DOHH2 (cell line): ENCODE results near the gene PAPPA2.

ENCODE experiments used
- EZH2phosphoT487 ChIP-seq: fragments of 200-600 bp; sonication (generic); IDR thresholded peaks from 2 replicates; pipeline ENCODE4 v1.6.1; 2017; ENCODE audit warnings: borderline replicate concordance, mild to moderate bottlenecking, antibody characterized with exemption, low read length, moderate library complexity, mixed read lengths
- TF ChIP-seq, protein P1 (sequence below): fragments of 200-600 bp; sonication (generic); IDR thresholded peaks from one replicate; pipeline ENCODE4 v1.5.1; 2014; ENCODE audit warnings: antibody characterized with exemption, mild to moderate bottlenecking, low read depth, low read length; ENCODE audit not compliant: poor library complexity, severe bottlenecking

GRCh38 chr1:176504848-176505553 lies 42.0 kb downstream of the PAPPA2 start:
- TF ChIP-seq, protein P1, sequence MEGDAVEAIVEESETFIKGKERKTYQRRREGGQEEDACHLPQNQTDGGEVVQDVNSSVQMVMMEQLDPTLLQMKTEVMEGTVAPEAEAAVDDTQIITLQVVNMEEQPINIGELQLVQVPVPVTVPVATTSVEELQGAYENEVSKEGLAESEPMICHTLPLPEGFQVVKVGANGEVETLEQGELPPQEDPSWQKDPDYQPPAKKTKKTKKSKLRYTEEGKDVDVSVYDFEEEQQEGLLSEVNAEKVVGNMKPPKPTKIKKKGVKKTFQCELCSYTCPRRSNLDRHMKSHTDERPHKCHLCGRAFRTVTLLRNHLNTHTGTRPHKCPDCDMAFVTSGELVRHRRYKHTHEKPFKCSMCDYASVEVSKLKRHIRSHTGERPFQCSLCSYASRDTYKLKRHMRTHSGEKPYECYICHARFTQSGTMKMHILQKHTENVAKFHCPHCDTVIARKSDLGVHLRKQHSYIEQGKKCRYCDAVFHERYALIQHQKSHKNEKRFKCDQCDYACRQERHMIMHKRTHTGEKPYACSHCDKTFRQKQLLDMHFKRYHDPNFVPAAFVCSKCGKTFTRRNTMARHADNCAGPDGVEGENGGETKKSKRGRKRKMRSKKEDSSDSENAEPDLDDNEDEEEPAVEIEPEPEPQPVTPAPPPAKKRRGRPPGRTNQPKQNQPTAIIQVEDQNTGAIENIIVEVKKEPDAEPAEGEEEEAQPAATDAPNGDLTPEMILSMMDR, result no peak
- TF ChIP-seq EZH2phosphoT487, result no peak
